Endothelial cell of umbilical vein (primary cell): Measurements from ENCODE around the gene MRPL53. TPM values are rescaled to one million over a fixed set of nuclear protein-coding genes. Genes with fewer than 3 reads are reported as not detected.

ENCODE experiments used
- BruUV-seq: library from RNA; stranded (reverse); fragments of 400-500 nt; replicated peaks from 2 replicates; lab custom pipeline; 2021; lab: Mats Ljungman, UMichigan
- CTCF ChIA-PET: fragments of 300-600, 350-600 bp; sonication (Branson Sonifier 250); formaldehyde crosslinking; loops from one replicate; lab custom pipeline; 2021; ENCODE audit warnings: antibody characterized with exemption, inconsistent platforms; lab: Charles Lee
- POLR2A ChIA-PET: fragments of 300-600, 350-600 bp; sonication (Branson Sonifier 250); formaldehyde crosslinking; loops from one replicate; lab custom pipeline; 2021; ENCODE audit warnings: antibody characterized with exemption, inconsistent platforms; lab: Charles Lee
- DNase-seq: peaks from one replicate; pipeline ENCODE4 v3.0.0-alpha.2; 2011; ENCODE audit warnings: low read depth, low spot score
- FAIRE-seq: peaks from 2 replicates; lab custom pipeline; 2011; peaks lifted over from hg19 to GRCh38; lab: Jason Lieb, UNC
- H2AFZ ChIP-seq: 2 replicates; pipeline ENCODE4 v1.6.0; 2012; ENCODE audit warnings: low read depth, low read length, control low read depth, inconsistent platforms
- H3K27ac ChIP-seq: 2 replicates; pipeline ENCODE4 v1.5.1; 2011; ENCODE audit warnings: low read depth, mild to moderate bottlenecking, control low read depth, low read length, moderate library complexity; ENCODE audit not compliant: insufficient read depth
- H3K27me3 ChIP-seq, 2 experiments: 2 replicates each; pipeline versions ENCODE4 v1.6.0 to v1.6.1; 2011; ENCODE audit warnings: low read length in 2 of 2, mixed read lengths in 1 of 2; ENCODE audit not compliant: control insufficient read depth in 2 of 2, insufficient read depth in 2 of 2
- H3K36me3 ChIP-seq, 2 experiments: 2 replicates in 1 of 2; 3 replicates in 1 of 2; pipeline ENCODE4 v1.5.1; 2011; ENCODE audit warnings: low read length in 2 of 2, mild to moderate bottlenecking in 1 of 2, moderate library complexity in 1 of 2; ENCODE audit not compliant: control insufficient read depth in 2 of 2, insufficient read depth in 2 of 2; ENCODE audit errors: extremely low read depth in 1 of 2
- H3K4me1 ChIP-seq: 3 replicates; pipeline ENCODE4 v1.5.1; 2011; ENCODE audit warnings: mild to moderate bottlenecking, low read length; ENCODE audit not compliant: control insufficient read depth, insufficient read depth; ENCODE audit errors: extremely low read depth
- H3K4me2 ChIP-seq: 2 replicates; pipeline ENCODE4 v1.6.1; 2011; ENCODE audit warnings: low read length, control low read depth, mixed read lengths; ENCODE audit not compliant: insufficient read depth
- H3K4me3 ChIP-seq, 3 experiments: fragments of 200-600 bp in 1 of 3; sonication (generic), shearing (Covaris generic) in 1 of 3; replicated peaks in 1 of 3; 2 replicates each; pipeline ENCODE4 v1.5.1; 2011 to 2016; ENCODE audit warnings: control low read depth in 3 of 3, low read length in 3 of 3, mild to moderate bottlenecking in 2 of 3, inconsistent platforms in 1 of 3, low read depth in 1 of 3, moderate library complexity in 1 of 3; ENCODE audit not compliant: insufficient read depth in 1 of 3
- H3K79me2 ChIP-seq: 2 replicates; pipeline ENCODE4 v1.6.0; 2012; ENCODE audit warnings: low read length, inconsistent platforms; ENCODE audit not compliant: control insufficient read depth, insufficient read depth
- H3K9ac ChIP-seq: replicated peaks from 2 replicates; pipeline ENCODE3; 2011; ENCODE audit warnings: low read length, control low read depth; ENCODE audit not compliant: insufficient read depth; ENCODE audit errors: extremely low read depth
- H3K9me1 ChIP-seq: replicated peaks from 3 replicates; pipeline ENCODE4 v1.6.0; 2011; ENCODE audit warnings: mild to moderate bottlenecking, low read length; ENCODE audit not compliant: control insufficient read depth, insufficient read depth; ENCODE audit errors: extremely low read depth
- H3K9me3 ChIP-seq: replicated peaks from 2 replicates; pipeline ENCODE4 v1.5.1; 2012; ENCODE audit warnings: low read length, inconsistent platforms; ENCODE audit not compliant: control insufficient read depth, insufficient read depth
- H4K20me1 ChIP-seq: replicated peaks from 2 replicates; pipeline ENCODE3; 2011; ENCODE audit warnings: mild to moderate bottlenecking, low read length; ENCODE audit not compliant: control insufficient read depth, insufficient read depth; ENCODE audit errors: extremely low read depth
- CTCF ChIP-seq, 2 donors: IDR thresholded peaks; 1 replicate in 1 of 2; 2 replicates in 1 of 2; pipeline ENCODE4 v1.5.1; 2011; ENCODE audit warnings: low read length in 2 of 2, mild to moderate bottlenecking in 2 of 2, moderate library complexity in 2 of 2, control low read depth in 1 of 2, inconsistent platforms in 1 of 2, low read depth in 1 of 2; ENCODE audit not compliant: insufficient read depth in 1 of 2; ENCODE audit errors: extremely low read depth in 1 of 2
- EZH2 ChIP-seq: IDR thresholded peaks from 2 replicates; pipeline ENCODE4 v1.6.1; 2012; ENCODE audit warnings: borderline replicate concordance, low read depth, mild to moderate bottlenecking, moderate library complexity, low read length, inconsistent platforms; ENCODE audit not compliant: severe bottlenecking
- FOS ChIP-seq: IDR thresholded peaks from 2 replicates; pipeline ENCODE4 v1.6.1; 2011; ENCODE audit warnings: mild to moderate bottlenecking, low read length, moderate library complexity, borderline replicate concordance; ENCODE audit not compliant: insufficient read depth
- GATA2 ChIP-seq: IDR thresholded peaks from 2 replicates; pipeline ENCODE4 v1.7.0; 2011; ENCODE audit warnings: low read depth, mild to moderate bottlenecking, moderate library complexity, mixed read lengths, low read length; ENCODE audit not compliant: insufficient read length, insufficient read depth
- JUN ChIP-seq: IDR thresholded peaks from 2 replicates; pipeline ENCODE4 v1.6.1; 2011; ENCODE audit warnings: borderline replicate concordance, low read depth; ENCODE audit not compliant: insufficient read length, insufficient read depth
- MAX ChIP-seq: IDR thresholded peaks from 2 replicates; pipeline ENCODE4 v1.6.1; 2011; ENCODE audit not compliant: insufficient read depth, insufficient read length
- MYC ChIP-seq: IDR thresholded peaks from one replicate; pipeline ENCODE4 v1.6.1; 2011; ENCODE audit warnings: mild to moderate bottlenecking, low read depth, low read length
- POLR2A ChIP-seq: IDR thresholded peaks from 2 replicates; pipeline ENCODE4 v1.6.1; 2012; ENCODE audit warnings: low read depth, mild to moderate bottlenecking, control low read depth, low read length
- POLR2AphosphoS5 ChIP-seq: IDR thresholded peaks from 2 replicates; pipeline ENCODE4 v1.6.1; 2012; ENCODE audit warnings: low read depth, mild to moderate bottlenecking, control low read depth, low read length, moderate library complexity; ENCODE audit not compliant: insufficient read depth
- dilution Hi-C: fragments of 300-500 bp; cut with MboI; formaldehyde crosslinking; loops from one replicate; pipeline ENCODE4 v1.15.0; 2019; ENCODE audit warnings: low sequenced_read_pairs; ENCODE audit not compliant: extremely low pct_ligation_motif_present
- intact Hi-C: fragments of 100-400 bp; cut with micrococcal nuclease; formaldehyde crosslinking; loops from one replicate; pipeline ENCODE4 v1.10.0; 2022
- polyA plus RNA-seq, 4 experiments: library from polyadenylated mRNA; depleted of rRNA in 3 of 4; stranded (reverse) in 3 of 4; unstranded in 1 of 4; fragments of >200 nt; gene quantifications; 2 replicates each; pipeline versions ENCODE4 v1.2.1 to v1.2.3, GENCODE V29; 2011 to 2012; ENCODE audit warnings: missing spikeins in 1 of 4
- total RNA-seq: library from RNA; stranded (reverse); gene quantifications from 2 replicates; pipeline ENCODE4 v1.2.3, GENCODE V29; 2021

MRPL53 gene
- total and polyA plus RNA-seq, 2 donors (not counting 3 experiments of a cell fraction or from before 2014, with no cell fraction given), result 68.7 to 69.7 TPM

GRCh38 chr2:74502720-74503505, 30.4 kb upstream of the MRPL53 start:
- intact Hi-C loops (loop anchor here (1.0 to 5.0 kb wide), 2 partner anchors 20 to 149 kb away; partner anchors contain the start of genes SEMA4F and TTC31), dilution Hi-C loops (no loop called here)
- POLR2A ChIA-PET, result no interaction called here
- Histone ChIP-seq H4K20me1 (no peaks in the 10 kb centered on the region), H3K9ac (peak overlapping the region; percentile 46), H3K4me3 (peak overlapping the region; percentile 44 to 55 (median 50)), H3K9me1 (no peaks in the 10 kb centered on the region), H3K79me2 (peaks cover 4% of the 10 kb centered on the region), H3K27me3 (peaks cover 18 to 30% of the 10 kb centered on the region in 2 experiments), H3K27ac (peak overlapping the region; percentile 59), H3K9me3 (no peaks in the 10 kb centered on the region), H3K36me3 (peaks cover 0 to 4% of the 10 kb centered on the region in 2 experiments), H3K4me2 (peak overlapping the region; percentile 62), H3K4me1 (peaks cover 40% of the 10 kb centered on the region), H2AFZ (peak overlapping the region; percentile 41)
- DNase-seq (peak; percentile 86), FAIRE-seq (peak; percentile 97)
- CTCF ChIA-PET, result interaction anchor here (1.4 to 1.8 kb wide), 3 partner anchors 13 to 111 kb away, joined by 3 to 10 read pairs (median 4); partner anchors contain the start of genes CCDC142 and TTC31
- TF ChIP-seq MAX, result peak; percentile 37
- no peak for TF ChIP-seq GATA2
- TF ChIP-seq MYC, result no peak
- peak; percentile 90 for TF ChIP-seq FOS
- peak; percentile 31 to 50 for TF ChIP-seq CTCF (IDR thresholded peaks at IDR 0.05; ENCODE audit: extremely low read depth in 1 of 2, insufficient read depth in 1 of 2, low read depth in 1 of 2, low read length in 2 of 2)
- peak; percentile 98 for TF ChIP-seq POLR2AphosphoS5
- peak; percentile 62 for TF ChIP-seq JUN
- peak; percentile 96 for TF ChIP-seq POLR2A
- no peak for TF ChIP-seq EZH2
- BruUV-seq, result TSS peak; percentile 30
